Breast epithelium (tissue), 3 donors: ENCODE data around the gene BARHL1.

ENCODE experiments used
- POLR2A ChIP-seq: fragments of 450-650 bp; IDR thresholded peaks from one replicate; pipeline ENCODE4 v1.6.1; 2016; ENCODE audit warnings: antibody characterized with exemption, mild to moderate bottlenecking, moderate library complexity
- TF ChIP-seq, protein P1 (sequence below), 3 donors: fragments of 450-650 bp; IDR thresholded peaks; one replicate each; pipeline ENCODE4 v1.5.1; 2016 to 2017; ENCODE audit warnings: antibody characterized with exemption in 3 of 3, mild to moderate bottlenecking in 3 of 3, moderate library complexity in 3 of 3

DNA sequence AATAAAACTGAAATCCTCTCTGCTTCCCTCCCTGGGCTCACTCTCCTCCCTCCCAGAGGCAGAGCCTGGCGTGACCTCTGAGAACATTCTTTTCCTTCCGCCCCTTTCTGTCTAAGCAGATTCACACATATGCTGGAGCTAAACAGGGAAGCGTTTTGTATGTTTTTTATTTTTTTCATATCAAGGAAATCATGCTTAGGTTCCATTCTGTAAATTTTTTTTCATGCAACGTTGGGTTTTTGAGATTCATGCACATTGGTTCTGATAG is 20.2 kb upstream of the BARHL1 start:
- TF ChIP-seq, protein P1, sequence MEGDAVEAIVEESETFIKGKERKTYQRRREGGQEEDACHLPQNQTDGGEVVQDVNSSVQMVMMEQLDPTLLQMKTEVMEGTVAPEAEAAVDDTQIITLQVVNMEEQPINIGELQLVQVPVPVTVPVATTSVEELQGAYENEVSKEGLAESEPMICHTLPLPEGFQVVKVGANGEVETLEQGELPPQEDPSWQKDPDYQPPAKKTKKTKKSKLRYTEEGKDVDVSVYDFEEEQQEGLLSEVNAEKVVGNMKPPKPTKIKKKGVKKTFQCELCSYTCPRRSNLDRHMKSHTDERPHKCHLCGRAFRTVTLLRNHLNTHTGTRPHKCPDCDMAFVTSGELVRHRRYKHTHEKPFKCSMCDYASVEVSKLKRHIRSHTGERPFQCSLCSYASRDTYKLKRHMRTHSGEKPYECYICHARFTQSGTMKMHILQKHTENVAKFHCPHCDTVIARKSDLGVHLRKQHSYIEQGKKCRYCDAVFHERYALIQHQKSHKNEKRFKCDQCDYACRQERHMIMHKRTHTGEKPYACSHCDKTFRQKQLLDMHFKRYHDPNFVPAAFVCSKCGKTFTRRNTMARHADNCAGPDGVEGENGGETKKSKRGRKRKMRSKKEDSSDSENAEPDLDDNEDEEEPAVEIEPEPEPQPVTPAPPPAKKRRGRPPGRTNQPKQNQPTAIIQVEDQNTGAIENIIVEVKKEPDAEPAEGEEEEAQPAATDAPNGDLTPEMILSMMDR (IDR thresholded peaks at IDR 0.05) = no peak
- TF ChIP-seq POLR2A = no peak
